ENCODE measurements around the gene ACYP1.

Gene ACYP1

DNA sequence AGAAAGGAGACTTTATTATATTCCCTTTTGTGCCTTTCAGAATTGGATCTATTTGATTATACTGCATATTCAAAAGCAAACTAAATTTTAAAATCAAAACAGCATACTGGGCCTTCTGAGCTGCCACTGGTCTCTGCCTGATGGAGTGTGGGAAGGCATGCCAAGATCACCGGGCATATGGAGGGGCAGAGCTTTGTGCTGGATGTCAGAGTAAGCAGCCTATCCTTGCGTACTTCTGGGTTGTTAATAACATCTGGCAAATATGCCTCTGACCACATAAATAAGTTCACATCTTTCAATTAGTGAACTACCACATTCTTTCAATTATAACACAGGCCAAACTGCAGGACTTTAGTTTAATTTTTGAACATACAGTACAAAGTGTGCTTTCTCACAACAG, 30.9 kb downstream of the ACYP1 start:
- no peak for DNase-seq

DNA sequence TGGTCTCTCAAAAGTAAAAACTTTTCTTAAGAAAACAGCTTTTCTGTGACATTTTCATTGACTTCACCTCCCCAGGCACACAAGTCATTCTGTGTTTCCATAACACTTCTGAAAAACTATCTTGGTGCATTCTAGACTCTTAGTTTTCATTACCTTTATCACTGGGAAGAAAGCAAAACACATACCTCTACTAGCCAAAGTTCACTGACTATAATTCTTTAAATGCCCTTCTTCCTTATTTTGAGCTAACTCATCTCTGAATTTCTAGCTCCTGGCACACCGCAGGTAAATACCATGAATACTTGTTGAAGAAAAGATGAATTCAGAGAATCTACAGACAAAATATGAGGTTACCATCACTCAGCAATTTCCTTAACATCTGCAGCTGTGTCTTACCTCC, 33.7 kb downstream of the ACYP1 start:
- DNase-seq, result no peak

DNA sequence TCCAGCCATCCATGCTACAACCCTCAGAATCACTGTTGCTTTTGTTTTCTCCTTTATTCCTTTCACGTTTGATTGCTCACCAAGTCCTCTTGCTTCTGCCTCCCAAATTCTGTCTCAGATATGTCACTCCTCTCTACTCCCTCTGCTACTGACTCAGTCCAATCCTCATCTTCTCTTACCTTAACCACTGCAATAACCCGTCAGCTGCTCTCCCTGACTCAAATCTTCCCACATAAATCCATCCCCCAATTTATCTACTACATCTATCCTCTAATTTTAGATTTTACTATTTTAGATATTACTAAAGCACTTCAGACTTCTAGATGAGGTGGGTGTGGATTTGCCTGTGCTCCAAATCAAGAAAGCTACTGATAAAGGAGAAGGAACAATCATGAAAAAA, 37.9 kb downstream of the ACYP1 start:
- no peak for DNase-seq

DNA sequence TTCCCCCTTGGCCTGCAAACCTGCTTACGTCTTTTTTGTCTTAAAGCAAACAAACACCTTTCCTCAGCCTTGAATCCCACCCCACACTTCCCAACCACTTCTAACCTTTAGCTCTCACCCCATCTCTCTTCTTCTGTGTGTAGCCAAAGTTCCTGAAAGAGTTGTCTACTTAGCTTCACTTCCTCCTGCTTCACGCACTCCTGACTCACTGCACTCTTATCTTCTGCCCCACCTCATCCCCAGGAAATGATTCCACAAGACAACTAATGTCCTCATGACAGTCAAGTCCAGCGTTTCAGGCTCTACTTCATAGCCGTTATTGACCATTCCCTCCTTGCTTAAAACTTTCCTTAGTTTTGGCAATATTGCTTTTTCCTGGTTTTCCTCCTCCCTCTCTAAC, 38.7 kb downstream of the ACYP1 start:
- peak in 1 of 2 donors; percentile 60 for DNase-seq

DNA sequence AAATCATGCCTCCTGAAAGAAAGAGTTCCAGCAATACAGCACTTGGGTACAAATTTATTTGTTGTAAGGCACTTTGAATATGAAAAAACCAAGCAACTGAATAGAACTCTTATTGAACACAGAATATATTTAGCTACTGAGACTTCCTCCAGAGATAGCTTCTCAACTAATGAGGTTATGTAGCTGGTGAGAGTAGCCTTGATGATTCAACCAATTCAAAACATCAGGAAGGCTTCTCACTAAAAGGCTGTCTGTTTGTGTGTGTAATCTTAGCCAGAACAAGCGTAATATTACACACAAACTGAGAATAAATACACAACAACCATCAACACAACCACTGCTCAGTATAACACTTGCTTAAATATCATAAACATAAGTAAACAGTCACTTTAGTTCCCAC, 40.7 kb downstream of the ACYP1 start:
- no peak for DNase-seq

DNA sequence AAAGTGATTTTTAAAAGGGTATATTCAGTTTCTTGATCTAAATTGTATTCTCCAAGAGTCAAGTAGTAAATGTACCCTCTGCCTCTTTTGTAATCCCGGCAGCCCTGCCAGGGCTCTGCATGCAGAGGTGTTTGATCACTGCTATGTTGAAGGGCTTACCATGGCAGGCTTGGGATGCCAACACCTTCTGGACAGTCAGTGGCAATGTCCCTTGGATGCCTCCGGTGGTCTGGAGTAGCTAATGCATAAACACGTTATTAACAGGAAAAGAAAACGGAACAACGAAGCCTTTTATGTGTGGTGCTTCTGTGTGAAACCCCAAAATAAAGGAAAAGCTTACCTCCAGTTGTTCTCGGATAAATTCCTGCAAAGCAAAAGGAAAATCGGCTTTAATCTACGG, 41.2 kb downstream of the ACYP1 start:
- no peak for DNase-seq

DNA sequence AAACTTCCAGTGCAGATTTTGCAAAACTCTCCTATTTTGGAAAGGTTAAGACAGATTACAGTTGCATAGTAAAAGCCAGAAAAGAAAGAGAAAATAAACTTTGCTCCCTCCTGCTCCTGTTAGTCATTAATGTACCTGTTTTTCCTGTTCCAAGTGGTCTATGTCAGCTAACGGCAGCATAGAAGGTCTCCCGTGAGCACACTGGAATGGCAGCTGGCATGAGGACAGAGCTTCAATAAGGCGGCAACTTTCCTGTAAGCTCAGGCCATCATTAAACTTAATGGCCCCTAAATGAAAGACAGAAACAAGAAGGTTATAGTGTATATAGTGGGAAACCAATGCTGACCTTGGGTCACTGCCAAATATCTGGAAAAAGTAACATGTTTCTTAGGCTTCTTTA, 45.1 kb downstream of the ACYP1 start:
- no peak for DNase-seq

DNA sequence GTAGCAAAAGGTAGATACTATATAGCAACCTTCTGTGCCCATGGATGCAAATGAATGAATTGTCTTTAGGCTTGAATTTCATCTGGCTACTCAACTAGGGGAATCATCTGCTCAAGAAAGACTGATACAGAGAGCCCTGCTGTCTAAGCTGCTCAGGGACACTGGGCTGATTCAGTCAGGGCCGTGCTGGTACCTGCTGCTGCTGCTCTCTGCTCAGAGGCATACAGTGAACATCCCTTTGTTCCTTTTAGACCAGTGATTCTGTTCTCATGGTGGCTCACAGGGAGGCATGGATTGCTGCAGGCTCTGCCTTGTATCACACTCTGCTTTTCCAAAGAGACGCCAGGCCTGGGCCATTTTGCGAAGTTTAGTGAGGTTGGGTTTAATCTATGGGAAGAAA, 47.0 kb downstream of the ACYP1 start:
- no peak for DNase-seq

DNA sequence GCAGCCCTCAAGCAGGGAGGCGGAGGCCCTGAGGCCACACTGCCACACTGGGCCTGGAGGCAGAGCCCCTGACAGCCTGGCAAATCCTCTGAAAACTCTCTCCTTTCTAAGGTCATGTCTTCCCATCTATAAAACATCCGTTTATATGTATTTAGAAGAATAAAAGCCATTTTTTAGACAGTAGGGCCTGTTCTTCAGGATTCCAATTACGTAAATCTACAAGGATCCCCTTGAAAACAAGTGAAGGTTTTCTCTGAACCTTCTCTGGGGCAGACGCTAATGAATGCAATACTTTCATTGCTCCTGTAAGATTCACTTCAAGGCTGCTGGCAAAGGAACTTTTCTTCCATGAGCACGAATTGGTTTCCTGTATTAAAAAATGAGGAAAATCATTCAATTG, 48.3 kb downstream of the ACYP1 start:
- no peak for DNase-seq

DNA sequence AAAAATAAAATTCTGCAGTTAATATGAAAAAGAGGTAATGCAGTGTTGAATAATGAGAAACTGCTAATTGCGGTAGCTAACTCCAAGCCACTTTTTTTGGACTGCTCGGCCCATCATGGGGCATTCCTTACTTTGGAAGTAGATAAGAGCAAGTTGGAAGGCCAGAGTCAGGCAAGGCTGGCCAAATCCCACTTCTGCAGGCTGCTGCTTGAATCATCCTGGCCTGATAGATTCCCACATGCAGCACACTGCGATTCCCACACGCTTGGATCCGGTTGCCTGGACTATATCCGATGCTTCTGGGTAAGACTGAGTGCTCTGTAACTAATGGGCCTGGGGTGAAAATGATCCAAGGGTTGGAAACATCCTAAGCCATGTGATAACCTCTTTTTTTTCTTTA, 50.5 kb downstream of the ACYP1 start:
- no peak for DNase-seq

DNA sequence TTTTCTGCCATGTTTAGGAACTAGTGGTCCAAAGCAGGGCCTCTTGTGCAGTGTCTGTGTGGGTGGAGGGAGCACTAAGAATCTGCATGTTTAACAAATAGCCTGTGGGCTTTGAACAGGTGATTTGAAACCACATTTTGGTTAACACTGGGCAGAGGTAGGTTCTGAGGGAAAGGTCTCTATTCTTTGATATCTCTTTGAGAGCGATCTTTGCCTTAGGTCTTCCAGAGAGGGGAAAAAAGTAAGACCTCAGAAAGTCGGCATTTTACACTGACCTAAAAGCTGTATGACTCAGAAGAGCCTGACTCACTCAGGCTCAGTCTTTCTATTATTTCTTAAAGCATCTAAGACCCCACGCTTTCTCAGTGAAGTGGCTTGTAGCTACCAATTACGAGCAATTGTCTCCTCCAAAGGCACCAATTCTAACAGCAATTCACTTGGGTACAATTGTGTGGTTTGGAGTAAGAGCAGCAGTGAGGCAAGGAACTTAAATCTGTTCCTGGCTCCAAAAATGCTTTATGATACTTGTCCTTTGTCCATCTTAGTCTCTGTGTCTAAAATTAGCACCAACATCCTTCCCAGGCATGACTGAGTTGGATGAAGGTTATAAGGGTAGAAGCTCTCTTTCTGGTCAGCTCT, 52.3 kb downstream of the ACYP1 start:
- no peak for DNase-seq

DNA sequence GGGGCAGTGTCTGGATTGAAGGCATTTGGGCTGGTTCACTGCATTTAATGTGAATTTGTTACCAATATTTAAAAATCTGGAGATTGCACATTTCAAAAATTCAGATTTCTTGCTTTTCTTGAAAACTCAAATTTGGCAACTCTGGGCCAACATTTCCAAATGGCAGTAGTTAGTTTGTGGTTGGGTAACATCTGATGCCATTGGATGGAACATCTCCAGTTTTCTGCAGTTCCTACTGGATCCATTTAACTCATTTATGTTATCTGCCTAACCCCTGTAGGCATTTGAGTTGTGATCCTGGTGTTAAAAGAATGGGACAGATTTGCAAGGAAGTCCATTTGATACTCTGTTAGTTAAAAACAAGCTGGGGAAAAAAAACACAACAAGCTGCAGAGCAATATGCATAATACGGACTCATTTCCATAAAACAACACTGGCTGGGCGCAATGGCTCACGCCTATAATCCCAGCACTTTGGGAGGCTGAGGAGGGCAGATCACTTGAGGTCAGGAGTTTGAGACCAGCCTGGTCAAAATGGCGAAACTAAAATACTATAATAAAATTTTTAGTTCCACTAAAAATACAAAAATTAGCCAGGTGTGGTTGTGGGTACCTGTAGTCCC, 53.2 kb downstream of the ACYP1 start:
- no peak for DNase-seq

DNA sequence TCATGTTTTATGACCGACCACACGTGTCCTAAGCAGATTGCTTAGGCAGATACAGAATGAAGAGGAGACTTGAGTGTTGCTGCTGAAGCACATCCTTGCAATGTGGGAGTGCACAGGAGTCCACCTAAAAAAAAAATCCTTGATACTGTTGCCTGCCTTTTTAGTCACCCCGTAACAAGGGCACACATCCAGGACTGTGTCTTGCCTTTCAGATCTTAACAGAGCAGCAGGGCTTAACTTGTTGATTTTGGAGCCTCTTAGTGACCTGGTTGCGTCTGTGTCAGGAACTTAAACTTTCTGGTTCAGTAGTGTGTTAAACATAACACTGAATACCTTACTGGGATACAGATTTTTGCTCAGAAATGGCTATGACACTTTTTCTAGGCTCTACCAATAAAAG, 54.6 kb downstream of the ACYP1 start:
- DNase-seq, result no peak

DNA sequence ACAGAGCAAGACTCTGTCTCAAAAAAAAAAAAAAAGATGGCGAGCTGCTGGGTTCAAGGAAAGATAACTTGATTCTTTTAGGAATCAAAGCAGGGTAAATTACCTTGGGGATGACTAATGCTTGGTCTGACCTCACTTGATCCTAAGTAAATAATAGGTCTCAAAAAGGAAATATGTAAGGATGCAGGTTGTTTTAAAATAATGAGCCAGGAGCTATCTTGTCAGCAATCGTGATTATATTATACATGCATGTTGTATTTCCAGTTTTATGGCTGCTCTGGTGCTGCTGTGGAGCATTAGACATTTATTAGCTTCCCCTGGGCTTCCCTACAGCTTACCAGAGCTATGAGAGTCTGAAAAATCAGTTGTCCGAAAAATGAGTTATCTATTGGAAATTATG, 58.5 kb downstream of the ACYP1 start:
- DNase-seq, result no peak

DNA sequence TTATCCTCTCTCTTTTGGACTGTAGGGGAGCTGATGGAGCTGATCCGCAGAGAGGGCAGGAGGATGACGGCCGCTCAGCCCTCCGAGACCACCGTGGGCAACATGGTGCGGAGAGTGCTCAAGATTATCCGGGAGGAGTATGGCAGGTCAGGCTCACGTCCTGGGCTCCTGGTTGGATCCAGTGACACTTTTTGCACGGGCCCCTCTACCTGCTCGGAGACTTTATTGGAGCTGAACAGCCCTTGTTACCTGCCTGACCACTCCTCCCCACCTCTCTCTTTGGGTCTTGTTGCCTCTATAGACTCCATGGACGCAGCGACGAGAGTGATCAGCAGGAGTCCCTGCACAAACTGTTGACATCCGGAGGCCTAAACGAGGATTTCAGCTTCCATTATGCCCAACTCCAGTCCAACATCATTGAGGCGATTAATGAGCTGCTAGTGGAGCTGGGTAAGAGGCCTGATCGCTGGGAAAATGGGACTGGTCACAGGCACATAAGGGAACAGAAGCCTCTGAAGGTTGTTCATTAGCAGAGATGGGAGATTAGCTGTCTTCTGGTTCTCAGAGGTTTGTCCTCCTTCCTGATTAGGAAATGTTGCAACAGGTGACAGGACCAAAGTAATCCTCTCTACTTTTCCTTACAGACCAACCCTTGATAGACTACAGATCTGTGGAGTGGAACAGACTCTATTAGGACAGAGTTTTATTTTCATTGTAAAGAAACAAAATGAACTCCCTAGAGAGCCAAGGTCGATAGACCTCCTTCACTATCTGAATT, 60.4 kb downstream of the ACYP1 start:
- no peak for DNase-seq

Data from bone marrow (tissue), 2 donors.